Trophoblast cell (in vitro differentiated cells and primary cell): Measurements from ENCODE around the gene SORCS3.

ENCODE experiments used
- DNase-seq, 2 donors: peaks; one replicate each; pipeline ENCODE4 v3.0.0-alpha.2; 2016
- H2AFZ ChIP-seq: 2 replicates; pipeline ENCODE4 v1.6.1; 2013; ENCODE audit warnings: low read length, moderate library complexity, mild to moderate bottlenecking; ENCODE audit not compliant: insufficient read depth, poor library complexity
- H2AK5ac ChIP-seq: 2 replicates; pipeline ENCODE4 v1.6.1; 2013; ENCODE audit warnings: mild to moderate bottlenecking, low read length
- H2BK120ac ChIP-seq: 2 replicates; pipeline ENCODE4 v1.6.1; 2013; ENCODE audit warnings: low read length, mild to moderate bottlenecking, moderate library complexity; ENCODE audit not compliant: insufficient read depth, poor library complexity
- H2BK12ac ChIP-seq: 2 replicates; pipeline ENCODE4 v1.6.1; 2013; ENCODE audit warnings: mild to moderate bottlenecking, low read length, moderate library complexity
- H2BK5ac ChIP-seq: 2 replicates; pipeline ENCODE4 v1.6.1; 2013; ENCODE audit warnings: low read length, low read depth, moderate library complexity, mild to moderate bottlenecking; ENCODE audit not compliant: poor library complexity
- H3K14ac ChIP-seq: 2 replicates; pipeline ENCODE4 v1.6.1; 2013; ENCODE audit warnings: mild to moderate bottlenecking, low read length
- H3K18ac ChIP-seq: 2 replicates; pipeline ENCODE4 v1.6.1; 2013; ENCODE audit warnings: mild to moderate bottlenecking, low read length
- H3K23ac ChIP-seq: 2 replicates; pipeline ENCODE4 v1.6.1; 2013; ENCODE audit warnings: low read length
- H3K27ac ChIP-seq: 2 replicates; pipeline ENCODE4 v1.5.1; 2013; ENCODE audit warnings: low read depth, mild to moderate bottlenecking, inconsistent platforms, low read length, moderate library complexity
- H3K27me3 ChIP-seq: 2 replicates; pipeline ENCODE4 v1.6.1; 2013; ENCODE audit warnings: inconsistent platforms, mild to moderate bottlenecking, low read length, moderate library complexity; ENCODE audit not compliant: insufficient read depth
- H3K36me3 ChIP-seq, 2 experiments: 1 replicate in 1 of 2; 2 replicates in 1 of 2; pipeline ENCODE4 v1.6.1; 2013; ENCODE audit warnings: low read length in 2 of 2, mild to moderate bottlenecking in 2 of 2, moderate library complexity in 1 of 2; ENCODE audit not compliant: insufficient read depth in 2 of 2, control insufficient read depth in 1 of 2
- H3K4ac ChIP-seq: 2 replicates; pipeline ENCODE4 v1.6.1; 2013; ENCODE audit warnings: low read depth, mild to moderate bottlenecking, low read length, moderate library complexity
- H3K4me1 ChIP-seq, 2 experiments: 1 replicate in 1 of 2; 2 replicates in 1 of 2; pipeline ENCODE4 v1.6.1; 2013; ENCODE audit warnings: low read length in 2 of 2, mild to moderate bottlenecking in 2 of 2, moderate library complexity in 1 of 2; ENCODE audit not compliant: insufficient read depth in 2 of 2, control insufficient read depth in 1 of 2
- H3K4me2 ChIP-seq: 2 replicates; pipeline ENCODE4 v1.6.1; 2013; ENCODE audit warnings: inconsistent platforms, mild to moderate bottlenecking, low read length, moderate library complexity
- H3K4me3 ChIP-seq: 2 replicates; pipeline ENCODE4 v1.5.1; 2013; ENCODE audit warnings: mild to moderate bottlenecking, low read depth, low read length, inconsistent platforms
- H3K79me1 ChIP-seq: one replicate; pipeline ENCODE4 v1.6.1; 2013; ENCODE audit warnings: low read length
- H3K79me2 ChIP-seq: 2 replicates; pipeline ENCODE4 v1.6.1; 2013; ENCODE audit warnings: low read length, mild to moderate bottlenecking; ENCODE audit not compliant: control insufficient read depth, insufficient read depth, poor library complexity
- H3K9ac ChIP-seq: 2 replicates; pipeline ENCODE4 v1.6.1; 2013; ENCODE audit warnings: mild to moderate bottlenecking, low read length
- H3K9me3 ChIP-seq: 2 replicates; pipeline ENCODE4 v1.6.1; 2013; ENCODE audit warnings: low read depth, mild to moderate bottlenecking, control low read depth, inconsistent platforms, low read length; ENCODE audit not compliant: insufficient read depth
- H4K12ac ChIP-seq: 2 replicates; pipeline ENCODE4 v1.6.1; 2013; ENCODE audit warnings: low read depth, mild to moderate bottlenecking, low read length, moderate library complexity
- H4K8ac ChIP-seq: 2 replicates; pipeline ENCODE4 v1.6.1; 2013; ENCODE audit warnings: low read depth, mild to moderate bottlenecking, low read length, moderate library complexity
- H4K91ac ChIP-seq: one replicate; pipeline ENCODE4 v1.6.1; 2013; ENCODE audit warnings: low read depth, mild to moderate bottlenecking, low read length, moderate library complexity
- WGBS: extraction: QIAGEN DNeasy Blood & Tissue Kit; methylation state at CpG from one replicate; pipeline ENCODE4 v1.1.7; 2013; ENCODE audit warnings: missing lambda C conversion rate; ENCODE audit not compliant: insufficient read length, insufficient coverage; ENCODE audit errors: extremely low coverage; 5-methylcytosine and 5-hydroxymethylcytosine counted together

The SORCS3 gene

DNA sequence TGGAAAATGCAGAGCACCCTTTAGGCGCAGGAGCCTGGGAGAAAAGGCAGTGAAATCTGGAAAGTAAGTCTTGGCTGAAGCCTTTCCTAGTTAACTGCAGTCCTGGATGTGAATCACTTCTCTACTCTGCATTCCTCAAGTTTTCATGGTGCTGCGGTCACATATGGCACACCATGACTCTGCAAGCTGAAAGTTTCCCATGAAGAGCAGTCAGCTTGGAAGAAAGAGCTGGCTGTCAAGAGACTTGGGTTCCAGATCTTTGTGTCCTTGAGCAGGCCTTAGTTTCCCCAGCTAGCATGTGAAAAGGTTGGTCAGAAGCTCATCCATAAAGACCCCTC lies 548.3 kb downstream of the SORCS3 start:
- Histone ChIP-seq H4K8ac (no peak overlapping the region), H4K12ac (peak overlapping the region; percentile 43), H3K4me1 (peaks cover 0 to 2% of the 10 kb centered on the region in 2 experiments), H3K23ac (no peak overlapping the region), H3K27me3 (no peaks in the 10 kb centered on the region), H2BK12ac (no peak overlapping the region), H4K91ac (no peak overlapping the region), H3K9me3 (no peaks in the 10 kb centered on the region), H2AK5ac (no peak overlapping the region), H3K36me3 (no peaks in the 10 kb centered on the region), H2BK120ac (no peak overlapping the region), H3K79me2 (no peaks in the 10 kb centered on the region), H2BK5ac (no peak overlapping the region), H3K4me2 (no peak overlapping the region), H3K27ac (no peak overlapping the region), H3K14ac (no peak overlapping the region), H3K4ac (no peak overlapping the region), H2AFZ (no peak overlapping the region), H3K9ac (no peak overlapping the region), H3K18ac (no peak overlapping the region), H3K4me3 (no peak overlapping the region), H3K79me1 (no peaks in the 10 kb centered on the region)
- DNase-seq = no peak
- WGBS = no CpG with 5 or more reads among the region's 2 CpGs

- no peak overlapping the region for H2AK5ac ChIP-seq
- no peak overlapping the region for H2BK120ac ChIP-seq
- H3K4me2 ChIP-seq = no peak overlapping the region
- H4K8ac ChIP-seq = no peak overlapping the region
- H3K4me1 ChIP-seq = peaks cover 0 to 2% of the 10 kb centered on the region in 2 experiments
- DNase-seq = no peak
- no CpG with 5 or more reads among the region's 4 CpGs for WGBS
- H3K27me3 ChIP-seq = no peaks in the 10 kb centered on the region
- no peaks in the 10 kb centered on the region for H3K9me3 ChIP-seq
- H3K27ac ChIP-seq = no peak overlapping the region
- H3K14ac ChIP-seq = no peak overlapping the region
- no peaks in the 10 kb centered on the region for H3K79me2 ChIP-seq
- H3K9ac ChIP-seq = no peak overlapping the region
- H2BK12ac ChIP-seq = no peak overlapping the region
- H3K4me3 ChIP-seq = no peak overlapping the region
- no peaks in the 10 kb centered on the region for H3K36me3 ChIP-seq
- no peaks in the 10 kb centered on the region for H3K79me1 ChIP-seq
- H3K4ac ChIP-seq = no peak overlapping the region
- H4K91ac ChIP-seq = no peak overlapping the region
- H4K12ac ChIP-seq = no peak overlapping the region
- H3K18ac ChIP-seq = no peak overlapping the region
- H2BK5ac ChIP-seq = no peak overlapping the region
- no peak overlapping the region for H3K23ac ChIP-seq
- H2AFZ ChIP-seq = no peak overlapping the region
Observed at GRCh38 chr10:105192146-105192545, 551.1 kb downstream of the SORCS3 start.

DNA sequence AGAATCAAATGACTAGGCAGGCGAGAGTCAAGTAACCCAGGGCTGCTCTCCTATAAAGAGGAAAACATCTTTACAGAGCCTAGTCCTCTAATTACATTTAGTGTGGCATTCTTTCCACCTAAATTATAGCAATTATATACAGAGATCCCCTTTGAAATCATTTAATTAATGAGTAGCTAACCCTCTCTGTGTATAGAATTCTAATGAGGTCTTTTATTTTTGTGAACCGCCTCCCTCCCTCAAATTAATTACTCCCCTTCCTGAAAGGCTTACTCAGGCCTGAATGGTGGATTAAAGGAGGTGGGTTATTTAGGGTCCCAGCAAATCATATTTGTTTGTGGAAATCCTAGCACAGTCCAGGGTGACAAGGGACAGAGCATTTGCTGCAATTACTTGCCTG lies 551.8 kb downstream of the SORCS3 start:
- no peak for DNase-seq
- Histone ChIP-seq H3K79me1 (no peaks in the 10 kb centered on the region), H3K4me1 (peaks cover 0 to 2% of the 10 kb centered on the region in 2 experiments), H3K79me2 (no peaks in the 10 kb centered on the region), H3K9ac (no peak overlapping the region), H3K18ac (no peak overlapping the region), H3K27ac (no peak overlapping the region), H4K91ac (no peak overlapping the region), H3K4ac (no peak overlapping the region), H4K12ac (no peak overlapping the region), H3K4me3 (no peak overlapping the region), H2AFZ (no peak overlapping the region), H3K9me3 (no peaks in the 10 kb centered on the region), H2BK120ac (no peak overlapping the region), H4K8ac (no peak overlapping the region), H2BK5ac (no peak overlapping the region), H3K36me3 (no peaks in the 10 kb centered on the region), H3K4me2 (no peak overlapping the region), H2AK5ac (no peak overlapping the region), H3K27me3 (no peaks in the 10 kb centered on the region), H3K23ac (no peak overlapping the region), H3K14ac (no peak overlapping the region), H2BK12ac (no peak overlapping the region)
- WGBS = no CpG with 5 or more reads among the region's 2 CpGs

- no peak overlapping the region for H3K4ac ChIP-seq
- H3K14ac ChIP-seq = no peak overlapping the region
- no peaks in the 10 kb centered on the region for H3K36me3 ChIP-seq
- H4K91ac ChIP-seq = no peak overlapping the region
- H3K27me3 ChIP-seq = no peaks in the 10 kb centered on the region
- no CpG with 5 or more reads among the region's 4 CpGs for WGBS
- H2AK5ac ChIP-seq = no peak overlapping the region
- H2BK120ac ChIP-seq = no peak overlapping the region
- no peaks in the 10 kb centered on the region for H3K4me1 ChIP-seq
- H3K9me3 ChIP-seq = no peaks in the 10 kb centered on the region
- H2AFZ ChIP-seq = no peak overlapping the region
- no peak overlapping the region for H2BK12ac ChIP-seq
- H4K12ac ChIP-seq = no peak overlapping the region
- H4K8ac ChIP-seq = no peak overlapping the region
- H3K4me3 ChIP-seq = no peak overlapping the region
- no peak overlapping the region for H3K4me2 ChIP-seq
- no peaks in the 10 kb centered on the region for H3K79me1 ChIP-seq
- no peak for DNase-seq
- H3K27ac ChIP-seq = no peak overlapping the region
- H2BK5ac ChIP-seq = no peak overlapping the region
- no peak overlapping the region for H3K23ac ChIP-seq
- no peaks in the 10 kb centered on the region for H3K79me2 ChIP-seq
- no peak overlapping the region for H3K9ac ChIP-seq
- H3K18ac ChIP-seq = no peak overlapping the region
Observed at GRCh38 chr10:105195831-105196230, 554.7 kb downstream of the SORCS3 start.
